HepG2 (cell line): ENCODE measurements around the gene CDH22. TPM values are rescaled to one million over a fixed set of nuclear protein-coding genes. Genes with fewer than 3 reads are reported as not detected.

ENCODE experiments used
- CCAR2 ChIP-seq: fragments of 200-400 bp; formaldehyde crosslinking; optimal IDR thresholded peaks from 2 replicates; pipeline ENCODE3; 2018; ENCODE audit warnings: low read depth, mild to moderate bottlenecking, low read length, moderate library complexity
- ELF1 ChIP-seq: sonication (generic); formaldehyde crosslinking; IDR thresholded peaks from 2 replicates; pipeline ENCODE4 v1.4.0; 2020; ENCODE audit warnings: missing genetic modification reagents
- HDAC6 ChIP-seq: fragments of 200-600 bp; sonication (generic); IDR thresholded peaks from 2 replicates; pipeline ENCODE4 v1.7.0; 2017; ENCODE audit warnings: mild to moderate bottlenecking, antibody characterized with exemption, low read length, low read depth
- PAF1 ChIP-seq: IDR thresholded peaks from 2 replicates; pipeline ENCODE4 v1.6.1; 2016; ENCODE audit warnings: missing genetic modification reagents, missing compliant biosample characterization
- ZNF460 ChIP-seq: sonication (generic); formaldehyde crosslinking; IDR thresholded peaks from 2 replicates; pipeline ENCODE4 v1.5.1; 2020; ENCODE audit warnings: missing genetic modification reagents, mild to moderate bottlenecking, borderline replicate concordance
- ZNF878 ChIP-seq: sonication (generic); formaldehyde crosslinking; IDR thresholded peaks from 2 replicates; pipeline ENCODE4 v1.8.1; 2023; ENCODE audit warnings: mild to moderate bottlenecking, missing genetic modification reagents, moderate library complexity
- polyA plus RNA-seq, 8 experiments: library from polyadenylated mRNA; depleted of rRNA in 3 of 8; stranded (reverse) in 7 of 8; unstranded in 1 of 8; fragments of >200 nt; fragmentation: Illumina TruSeq in 4 of 8; extraction: Trizol in 4 of 8; gene quantifications; 2 replicates each; pipeline versions ENCODE4 v1.2.1 to v1.2.3, GENCODE V29; 2011 to 2016; ENCODE audit warnings: low read depth in 4 of 8, missing spikeins in 1 of 8, mixed read lengths in 1 of 8; ENCODE audit not compliant: insufficient read depth in 1 of 8
- total RNA-seq, 5 experiments: library from RNA; depleted of rRNA; stranded (reverse); fragments of >200 nt; fragmentation: Illumina TruSeq; extraction: Trizol; gene quantifications; 2 replicates each; pipeline ENCODE4 v1.2.3, GENCODE V29; 2016; ENCODE audit warnings: low read depth in 1 of 5
- TF ChIP-seq, protein P1 (sequence below): sonication (generic); formaldehyde crosslinking; IDR thresholded peaks from 2 replicates; pipeline ENCODE4 v1.4.0; 2020; ENCODE audit warnings: mild to moderate bottlenecking, missing genetic modification reagents
- TF ChIP-seq, protein P2 (sequence below): conservative IDR thresholded peaks from 2 replicates; pipeline ENCODE4 v1.6.1; 2018; ENCODE audit warnings: missing genetic modification reagents
- TF ChIP-seq, protein P3 (sequence below): sonication (generic); formaldehyde crosslinking; IDR thresholded peaks from 2 replicates; pipeline ENCODE4 v1.4.0; 2020; ENCODE audit warnings: missing genetic modification reagents
- TF ChIP-seq, protein P4 (sequence below): sonication (generic); formaldehyde crosslinking; IDR thresholded peaks from 2 replicates; pipeline ENCODE4 v1.8.0; 2022; ENCODE audit warnings: mild to moderate bottlenecking, missing genetic modification reagents
- TF ChIP-seq, protein P5 (sequence below): sonication (generic); formaldehyde crosslinking; IDR thresholded peaks from 2 replicates; pipeline ENCODE4 v1.4.0; 2020; ENCODE audit warnings: mild to moderate bottlenecking, low read depth, missing genetic modification reagents
- TF ChIP-seq, protein P6 (sequence below): sonication (generic); formaldehyde crosslinking; IDR thresholded peaks from 2 replicates; pipeline ENCODE4 v1.5.0; 2020; ENCODE audit warnings: missing genetic modification reagents
- TF ChIP-seq, protein P7 (sequence below): sonication (generic); formaldehyde crosslinking; IDR thresholded peaks from 2 replicates; pipeline ENCODE4 v1.4.0; 2020; ENCODE audit warnings: mild to moderate bottlenecking, missing genetic modification reagents

CDH22 gene
- total and polyA plus RNA-seq, 2 of the 13 experiments (the other 11 are each of a cell fraction or from before 2014, with no cell fraction given), result not detected

DNA sequence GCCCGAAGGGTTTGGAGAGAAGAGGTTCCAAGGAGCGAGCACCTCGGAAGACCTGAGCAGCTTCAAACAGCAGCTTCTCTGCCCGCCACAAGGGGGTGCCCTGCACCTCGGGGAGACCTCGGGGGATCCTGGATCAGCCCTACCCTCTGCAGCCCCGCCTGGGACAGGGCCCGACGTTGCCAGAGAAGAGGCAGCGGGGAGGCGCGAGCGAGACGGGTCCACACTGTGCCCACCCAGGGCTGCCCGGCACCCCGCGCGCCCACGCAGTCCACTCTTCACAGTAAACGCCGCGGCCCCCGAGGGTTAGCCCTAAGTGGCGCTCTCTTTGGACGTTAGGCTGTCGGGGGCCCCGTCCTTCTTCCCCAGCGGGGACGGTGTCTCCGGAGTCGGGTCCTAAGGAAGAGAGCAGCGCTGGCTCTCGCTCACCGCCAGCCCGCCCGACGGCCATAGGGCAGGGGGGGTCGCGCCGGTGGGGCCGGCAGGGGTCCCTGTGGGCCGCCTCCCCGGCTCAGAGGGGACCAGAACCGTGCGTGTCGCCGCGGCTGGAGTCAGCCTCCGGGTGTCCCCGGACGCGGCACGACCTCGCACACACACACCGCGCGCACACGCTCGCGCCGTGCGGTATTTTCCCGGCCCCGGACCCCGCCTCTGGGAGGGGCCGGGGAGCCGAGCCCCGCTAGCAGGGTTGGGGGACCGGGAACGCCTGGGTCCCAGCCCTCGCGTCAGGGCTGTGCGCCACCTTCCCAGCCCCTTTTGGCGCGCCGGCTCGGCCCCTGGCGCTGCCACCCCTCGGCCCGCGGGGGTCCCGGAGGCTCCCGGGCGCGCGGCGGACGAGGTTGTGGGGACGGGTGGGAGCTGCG, 929 bp downstream of the CDH22 start (continued):
- TF ChIP-seq, protein P1, sequence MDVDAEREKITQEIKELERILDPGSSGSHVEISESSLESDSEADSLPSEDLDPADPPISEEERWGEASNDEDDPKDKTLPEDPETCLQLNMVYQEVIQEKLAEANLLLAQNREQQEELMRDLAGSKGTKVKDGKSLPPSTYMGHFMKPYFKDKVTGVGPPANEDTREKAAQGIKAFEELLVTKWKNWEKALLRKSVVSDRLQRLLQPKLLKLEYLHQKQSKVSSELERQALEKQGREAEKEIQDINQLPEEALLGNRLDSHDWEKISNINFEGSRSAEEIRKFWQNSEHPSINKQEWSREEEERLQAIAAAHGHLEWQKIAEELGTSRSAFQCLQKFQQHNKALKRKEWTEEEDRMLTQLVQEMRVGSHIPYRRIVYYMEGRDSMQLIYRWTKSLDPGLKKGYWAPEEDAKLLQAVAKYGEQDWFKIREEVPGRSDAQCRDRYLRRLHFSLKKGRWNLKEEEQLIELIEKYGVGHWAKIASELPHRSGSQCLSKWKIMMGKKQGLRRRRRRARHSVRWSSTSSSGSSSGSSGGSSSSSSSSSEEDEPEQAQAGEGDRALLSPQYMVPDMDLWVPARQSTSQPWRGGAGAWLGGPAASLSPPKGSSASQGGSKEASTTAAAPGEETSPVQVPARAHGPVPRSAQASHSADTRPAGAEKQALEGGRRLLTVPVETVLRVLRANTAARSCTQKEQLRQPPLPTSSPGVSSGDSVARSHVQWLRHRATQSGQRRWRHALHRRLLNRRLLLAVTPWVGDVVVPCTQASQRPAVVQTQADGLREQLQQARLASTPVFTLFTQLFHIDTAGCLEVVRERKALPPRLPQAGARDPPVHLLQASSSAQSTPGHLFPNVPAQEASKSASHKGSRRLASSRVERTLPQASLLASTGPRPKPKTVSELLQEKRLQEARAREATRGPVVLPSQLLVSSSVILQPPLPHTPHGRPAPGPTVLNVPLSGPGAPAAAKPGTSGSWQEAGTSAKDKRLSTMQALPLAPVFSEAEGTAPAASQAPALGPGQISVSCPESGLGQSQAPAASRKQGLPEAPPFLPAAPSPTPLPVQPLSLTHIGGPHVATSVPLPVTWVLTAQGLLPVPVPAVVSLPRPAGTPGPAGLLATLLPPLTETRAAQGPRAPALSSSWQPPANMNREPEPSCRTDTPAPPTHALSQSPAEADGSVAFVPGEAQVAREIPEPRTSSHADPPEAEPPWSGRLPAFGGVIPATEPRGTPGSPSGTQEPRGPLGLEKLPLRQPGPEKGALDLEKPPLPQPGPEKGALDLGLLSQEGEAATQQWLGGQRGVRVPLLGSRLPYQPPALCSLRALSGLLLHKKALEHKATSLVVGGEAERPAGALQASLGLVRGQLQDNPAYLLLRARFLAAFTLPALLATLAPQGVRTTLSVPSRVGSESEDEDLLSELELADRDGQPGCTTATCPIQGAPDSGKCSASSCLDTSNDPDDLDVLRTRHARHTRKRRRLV (CRISPR knock-in tag), result no peak
- TF ChIP-seq, protein P2, sequence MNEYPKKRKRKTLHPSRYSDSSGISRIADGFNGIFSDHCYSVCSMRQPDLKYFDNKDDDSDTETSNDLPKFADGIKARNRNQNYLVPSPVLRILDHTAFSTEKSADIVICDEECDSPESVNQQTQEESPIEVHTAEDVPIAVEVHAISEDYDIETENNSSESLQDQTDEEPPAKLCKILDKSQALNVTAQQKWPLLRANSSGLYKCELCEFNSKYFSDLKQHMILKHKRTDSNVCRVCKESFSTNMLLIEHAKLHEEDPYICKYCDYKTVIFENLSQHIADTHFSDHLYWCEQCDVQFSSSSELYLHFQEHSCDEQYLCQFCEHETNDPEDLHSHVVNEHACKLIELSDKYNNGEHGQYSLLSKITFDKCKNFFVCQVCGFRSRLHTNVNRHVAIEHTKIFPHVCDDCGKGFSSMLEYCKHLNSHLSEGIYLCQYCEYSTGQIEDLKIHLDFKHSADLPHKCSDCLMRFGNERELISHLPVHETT (CRISPR knock-in tag), result 0 out of 2 replicates have a peak, but pooled peaks have one; percentile 47
- TF ChIP-seq PAF1 (CRISPR knock-in tag) (no peak), ZNF878 (no peak), HDAC6 (no peak), ZNF460 (CRISPR knock-in tag) (no peak), ELF1 (CRISPR knock-in tag) (0 out of 2 replicates have a peak, but pooled peaks have one; percentile 28), CCAR2 (no peak)
- TF ChIP-seq, protein P3, sequence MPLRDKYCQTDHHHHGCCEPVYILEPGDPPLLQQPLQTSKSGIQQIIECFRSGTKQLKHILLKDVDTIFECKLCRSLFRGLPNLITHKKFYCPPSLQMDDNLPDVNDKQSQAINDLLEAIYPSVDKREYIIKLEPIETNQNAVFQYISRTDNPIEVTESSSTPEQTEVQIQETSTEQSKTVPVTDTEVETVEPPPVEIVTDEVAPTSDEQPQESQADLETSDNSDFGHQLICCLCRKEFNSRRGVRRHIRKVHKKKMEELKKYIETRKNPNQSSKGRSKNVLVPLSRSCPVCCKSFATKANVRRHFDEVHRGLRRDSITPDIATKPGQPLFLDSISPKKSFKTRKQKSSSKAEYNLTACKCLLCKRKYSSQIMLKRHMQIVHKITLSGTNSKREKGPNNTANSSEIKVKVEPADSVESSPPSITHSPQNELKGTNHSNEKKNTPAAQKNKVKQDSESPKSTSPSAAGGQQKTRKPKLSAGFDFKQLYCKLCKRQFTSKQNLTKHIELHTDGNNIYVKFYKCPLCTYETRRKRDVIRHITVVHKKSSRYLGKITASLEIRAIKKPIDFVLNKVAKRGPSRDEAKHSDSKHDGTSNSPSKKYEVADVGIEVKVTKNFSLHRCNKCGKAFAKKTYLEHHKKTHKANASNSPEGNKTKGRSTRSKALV (CRISPR knock-in tag), result peak; percentile 92
- TF ChIP-seq, protein P4, sequence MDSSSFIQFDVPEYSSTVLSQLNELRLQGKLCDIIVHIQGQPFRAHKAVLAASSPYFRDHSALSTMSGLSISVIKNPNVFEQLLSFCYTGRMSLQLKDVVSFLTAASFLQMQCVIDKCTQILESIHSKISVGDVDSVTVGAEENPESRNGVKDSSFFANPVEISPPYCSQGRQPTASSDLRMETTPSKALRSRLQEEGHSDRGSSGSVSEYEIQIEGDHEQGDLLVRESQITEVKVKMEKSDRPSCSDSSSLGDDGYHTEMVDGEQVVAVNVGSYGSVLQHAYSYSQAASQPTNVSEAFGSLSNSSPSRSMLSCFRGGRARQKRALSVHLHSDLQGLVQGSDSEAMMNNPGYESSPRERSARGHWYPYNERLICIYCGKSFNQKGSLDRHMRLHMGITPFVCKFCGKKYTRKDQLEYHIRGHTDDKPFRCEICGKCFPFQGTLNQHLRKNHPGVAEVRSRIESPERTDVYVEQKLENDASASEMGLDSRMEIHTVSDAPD, result no peak; the same call in 1 of the 2 replicates
- TF ChIP-seq, protein P5, sequence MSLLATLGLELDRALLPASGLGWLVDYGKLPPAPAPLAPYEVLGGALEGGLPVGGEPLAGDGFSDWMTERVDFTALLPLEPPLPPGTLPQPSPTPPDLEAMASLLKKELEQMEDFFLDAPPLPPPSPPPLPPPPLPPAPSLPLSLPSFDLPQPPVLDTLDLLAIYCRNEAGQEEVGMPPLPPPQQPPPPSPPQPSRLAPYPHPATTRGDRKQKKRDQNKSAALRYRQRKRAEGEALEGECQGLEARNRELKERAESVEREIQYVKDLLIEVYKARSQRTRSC (CRISPR knock-in tag), result no peak
- TF ChIP-seq, protein P6, sequence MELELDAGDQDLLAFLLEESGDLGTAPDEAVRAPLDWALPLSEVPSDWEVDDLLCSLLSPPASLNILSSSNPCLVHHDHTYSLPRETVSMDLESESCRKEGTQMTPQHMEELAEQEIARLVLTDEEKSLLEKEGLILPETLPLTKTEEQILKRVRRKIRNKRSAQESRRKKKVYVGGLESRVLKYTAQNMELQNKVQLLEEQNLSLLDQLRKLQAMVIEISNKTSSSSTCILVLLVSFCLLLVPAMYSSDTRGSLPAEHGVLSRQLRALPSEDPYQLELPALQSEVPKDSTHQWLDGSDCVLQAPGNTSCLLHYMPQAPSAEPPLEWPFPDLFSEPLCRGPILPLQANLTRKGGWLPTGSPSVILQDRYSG (CRISPR knock-in tag), result no peak
- TF ChIP-seq, protein P7, sequence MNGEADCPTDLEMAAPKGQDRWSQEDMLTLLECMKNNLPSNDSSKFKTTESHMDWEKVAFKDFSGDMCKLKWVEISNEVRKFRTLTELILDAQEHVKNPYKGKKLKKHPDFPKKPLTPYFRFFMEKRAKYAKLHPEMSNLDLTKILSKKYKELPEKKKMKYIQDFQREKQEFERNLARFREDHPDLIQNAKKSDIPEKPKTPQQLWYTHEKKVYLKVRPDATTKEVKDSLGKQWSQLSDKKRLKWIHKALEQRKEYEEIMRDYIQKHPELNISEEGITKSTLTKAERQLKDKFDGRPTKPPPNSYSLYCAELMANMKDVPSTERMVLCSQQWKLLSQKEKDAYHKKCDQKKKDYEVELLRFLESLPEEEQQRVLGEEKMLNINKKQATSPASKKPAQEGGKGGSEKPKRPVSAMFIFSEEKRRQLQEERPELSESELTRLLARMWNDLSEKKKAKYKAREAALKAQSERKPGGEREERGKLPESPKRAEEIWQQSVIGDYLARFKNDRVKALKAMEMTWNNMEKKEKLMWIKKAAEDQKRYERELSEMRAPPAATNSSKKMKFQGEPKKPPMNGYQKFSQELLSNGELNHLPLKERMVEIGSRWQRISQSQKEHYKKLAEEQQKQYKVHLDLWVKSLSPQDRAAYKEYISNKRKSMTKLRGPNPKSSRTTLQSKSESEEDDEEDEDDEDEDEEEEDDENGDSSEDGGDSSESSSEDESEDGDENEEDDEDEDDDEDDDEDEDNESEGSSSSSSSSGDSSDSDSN (CRISPR knock-in tag), result peak; percentile 48
